Measurements from ENCODE around the gene PIF1.
"Not testable (repeated sequence)": the region's sequence is repeated elsewhere in the genome, so short reads cannot be mapped to it uniquely, and the experiment has no call there.

Gene PIF1

DNA sequence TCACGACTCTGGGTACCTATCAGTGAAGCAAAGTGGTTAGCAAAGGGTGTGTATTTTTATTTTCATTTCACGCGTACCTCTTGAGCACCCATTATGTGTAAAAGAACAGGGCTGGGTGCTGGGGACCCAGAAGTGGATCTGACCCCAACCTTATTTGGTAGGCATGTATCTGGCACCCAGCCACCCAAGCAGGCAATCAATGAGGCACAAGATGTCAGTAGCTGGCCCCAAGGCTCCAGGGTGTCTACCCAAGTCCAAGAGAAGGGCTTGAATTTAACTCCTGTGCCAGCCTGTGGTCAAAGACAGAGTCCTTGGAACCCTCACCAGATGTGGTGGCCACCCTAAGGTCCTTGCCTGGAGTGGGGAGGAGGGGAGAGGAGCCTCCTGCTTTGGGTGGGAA lies 22.0 kb upstream of the PIF1 start:
- DNase-seq = no peak

DNA sequence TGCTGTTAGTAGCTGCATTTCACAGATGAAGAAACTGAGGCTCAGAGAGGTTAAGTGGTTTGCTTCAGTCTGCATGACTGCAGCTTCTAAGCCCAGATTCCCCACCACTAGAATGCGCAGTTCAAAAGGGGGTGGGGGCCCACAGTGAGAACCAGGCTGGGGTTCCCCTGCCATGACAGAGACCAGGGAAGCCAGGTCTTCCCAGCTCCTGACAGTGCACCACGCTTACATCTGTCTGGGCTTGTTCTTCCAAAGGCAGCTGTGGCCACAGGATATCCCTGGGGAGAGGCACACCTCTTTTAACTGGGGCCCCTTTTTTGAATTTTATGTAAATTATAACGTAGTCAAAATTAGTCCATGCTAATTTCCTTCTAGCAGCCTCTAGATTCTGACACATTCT lies 21.6 kb upstream of the PIF1 start:
- DNase-seq = peak; percentile 22

DNA sequence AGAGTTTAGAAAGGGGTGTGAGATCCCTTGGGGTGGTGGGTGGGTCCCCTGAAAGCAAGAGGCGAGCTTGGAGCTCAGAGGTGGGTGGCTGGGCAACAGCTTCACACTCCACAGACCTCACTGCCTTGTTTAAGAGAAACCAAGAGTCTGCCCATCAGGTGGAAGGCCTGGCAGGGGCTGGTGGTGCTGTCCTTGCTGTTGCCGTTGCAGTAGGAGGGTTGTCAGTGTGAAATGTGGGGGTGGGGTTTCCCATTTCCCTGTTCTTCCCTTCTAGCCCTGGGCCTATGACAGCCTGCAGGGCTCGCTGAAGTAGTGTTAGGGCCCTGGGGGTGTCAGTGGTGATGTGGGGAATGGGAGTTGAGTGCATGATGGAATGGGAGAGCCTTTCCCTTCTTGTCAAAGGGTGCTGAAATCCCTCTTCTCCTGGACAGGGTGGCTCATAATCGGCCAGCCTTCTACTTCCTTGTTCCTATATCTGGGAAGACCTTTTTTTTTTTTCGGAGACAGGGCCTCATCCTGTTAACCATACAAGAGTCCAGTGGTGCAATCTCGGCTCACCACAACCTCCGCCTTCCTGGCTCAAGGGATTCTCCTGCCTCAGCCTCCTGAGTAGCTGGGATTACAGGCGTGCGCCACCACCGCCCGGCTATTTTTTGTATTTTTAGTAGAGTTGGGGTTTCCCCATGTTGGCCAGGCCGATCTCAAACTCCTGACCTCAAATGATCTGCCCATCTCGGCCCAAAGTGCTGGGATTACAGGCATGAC lies 20.6 kb upstream of the PIF1 start:
- no peak for DNase-seq

DNA sequence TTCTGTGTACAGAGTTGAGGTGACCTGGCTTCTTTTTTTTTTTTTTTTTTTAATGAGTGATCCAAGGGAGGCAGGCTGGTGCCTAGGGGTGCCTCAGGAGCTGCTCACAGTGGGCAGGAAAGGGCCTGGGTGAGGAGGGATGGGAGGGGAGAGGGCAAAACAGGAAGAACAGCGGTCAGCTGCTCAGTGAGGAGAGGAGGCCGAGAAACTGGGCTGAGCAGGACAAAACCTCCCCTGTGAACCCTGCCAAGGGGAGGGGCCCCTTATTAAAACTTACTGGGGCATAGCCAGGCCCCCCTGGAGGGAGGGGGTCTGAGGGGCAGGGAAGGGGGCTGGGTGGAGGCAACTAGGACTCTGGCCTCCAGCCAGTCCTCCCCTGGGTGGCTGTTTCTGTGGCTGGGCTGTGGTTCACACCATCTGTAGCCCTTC lies 19.8 kb upstream of the PIF1 start:
- no peak for DNase-seq

DNA sequence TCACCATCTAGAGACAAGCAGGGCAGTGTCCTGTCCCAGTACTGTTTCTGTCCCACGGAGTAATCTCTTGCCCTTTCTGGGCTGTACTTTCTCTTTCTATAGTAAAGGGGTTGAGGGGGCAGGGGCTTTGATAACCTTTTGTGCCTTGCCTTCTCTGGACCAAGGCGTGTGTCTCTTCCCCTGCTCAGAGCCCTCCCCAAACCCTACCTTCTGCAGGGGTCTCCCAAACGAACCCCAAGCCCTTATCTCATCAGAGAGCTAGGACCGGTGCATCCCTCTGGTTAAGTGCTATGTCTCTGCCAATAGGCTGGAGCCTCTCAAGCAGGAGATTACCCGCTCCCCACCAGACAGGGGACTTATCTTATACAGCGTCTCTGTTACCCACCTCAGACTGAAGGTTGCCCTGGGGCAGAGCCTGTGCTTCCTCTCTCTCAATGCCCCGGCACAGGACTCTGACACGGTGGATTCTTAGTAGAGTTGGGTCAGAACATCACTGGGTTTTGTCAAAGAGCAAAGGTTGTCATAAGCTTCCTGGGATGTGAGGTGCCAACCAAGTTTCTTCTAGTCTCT lies 19.2 kb upstream of the PIF1 start:
- no peak for DNase-seq

DNA sequence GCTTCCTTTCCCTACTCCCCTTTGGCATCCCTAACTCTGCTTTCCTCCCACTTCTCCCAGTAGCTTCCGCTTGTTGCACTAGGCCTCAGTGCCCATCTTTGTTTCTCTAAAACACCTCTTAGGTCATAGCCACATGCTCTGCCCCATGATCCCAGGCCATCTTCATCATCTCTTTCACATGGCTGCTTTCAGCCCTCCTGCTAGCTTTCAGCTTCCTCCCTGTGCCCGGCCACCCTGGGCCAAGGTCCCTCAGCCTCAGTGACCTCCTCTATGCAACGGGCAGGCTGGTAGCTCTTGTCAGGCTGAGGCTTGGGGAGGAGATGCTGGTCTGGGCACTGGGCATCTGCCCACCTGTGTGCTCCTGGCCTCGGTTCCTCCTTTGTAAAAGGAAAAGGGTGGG lies 18.5 kb upstream of the PIF1 start:
- no peak for DNase-seq

DNA sequence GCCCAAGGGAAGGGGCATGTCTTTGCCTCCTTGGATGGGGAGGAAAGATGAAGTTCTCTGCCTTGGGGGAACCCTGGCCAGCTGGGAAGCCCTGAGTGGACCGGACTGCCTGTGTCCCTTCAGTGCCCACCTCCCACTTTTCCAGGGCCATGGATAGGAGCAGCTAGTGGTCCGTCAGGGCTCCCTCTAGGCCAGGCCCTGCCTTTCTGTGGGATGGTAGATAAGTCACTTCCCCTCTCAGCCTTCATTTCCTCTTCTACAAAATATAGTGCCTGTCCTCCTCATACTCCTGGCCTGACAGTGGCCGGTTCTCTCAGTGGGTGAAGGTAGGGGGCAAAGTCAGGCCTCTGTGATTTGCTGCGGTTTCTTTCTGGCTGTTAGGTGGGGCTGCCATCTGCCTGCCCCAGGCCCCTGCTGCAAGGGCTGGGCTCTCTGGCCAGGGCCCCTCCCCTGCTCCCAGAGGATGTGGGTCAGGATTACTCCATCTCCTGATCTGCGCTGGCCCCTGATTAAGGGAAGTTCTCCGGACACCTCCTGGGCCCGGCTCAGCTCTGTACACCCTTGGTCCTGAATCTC lies 17.6 kb upstream of the PIF1 start:
- DNase-seq = no peak

DNA sequence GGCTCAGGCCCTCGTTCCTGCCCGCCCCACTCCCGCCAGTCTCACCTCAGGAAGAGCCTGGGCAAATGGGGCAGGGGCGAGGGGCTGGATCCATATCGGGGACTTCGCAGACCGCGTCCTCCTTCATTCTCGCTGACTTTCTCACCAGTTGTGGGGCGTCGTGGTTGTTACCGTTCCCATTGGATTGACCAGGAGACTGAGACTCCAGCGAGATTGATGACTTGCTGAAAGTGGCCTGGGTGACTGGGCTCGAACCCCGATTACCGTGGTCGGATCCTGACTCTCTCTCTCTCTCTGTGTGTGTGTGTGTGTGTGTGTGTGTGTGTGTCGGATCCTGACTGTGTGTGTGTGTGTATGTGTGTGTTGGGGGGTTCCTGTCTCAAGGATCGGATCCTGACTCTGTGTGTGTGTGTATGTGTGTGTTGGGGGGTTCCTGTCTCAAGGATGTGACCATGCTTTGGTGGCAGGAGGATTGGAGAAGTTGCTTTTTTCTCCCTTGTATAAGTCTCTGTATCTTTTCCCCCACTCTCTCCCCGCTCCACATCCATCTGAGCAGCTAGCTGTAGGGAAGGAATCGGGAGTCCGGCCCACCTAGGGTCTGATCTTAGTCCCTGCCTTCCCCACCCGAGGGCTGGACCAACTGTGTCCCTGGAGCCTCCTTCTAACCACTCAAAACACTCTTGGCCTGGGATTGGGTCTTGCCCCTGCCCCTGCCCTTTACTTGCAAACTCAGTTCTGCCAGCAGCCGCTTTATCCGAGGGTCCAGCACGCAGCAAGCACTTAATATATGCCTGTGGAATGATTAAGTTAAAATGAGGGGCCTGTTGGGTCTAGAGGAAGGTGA lies 16.9 kb upstream of the PIF1 start:
- DNase-seq = peak; percentile 53

DNA sequence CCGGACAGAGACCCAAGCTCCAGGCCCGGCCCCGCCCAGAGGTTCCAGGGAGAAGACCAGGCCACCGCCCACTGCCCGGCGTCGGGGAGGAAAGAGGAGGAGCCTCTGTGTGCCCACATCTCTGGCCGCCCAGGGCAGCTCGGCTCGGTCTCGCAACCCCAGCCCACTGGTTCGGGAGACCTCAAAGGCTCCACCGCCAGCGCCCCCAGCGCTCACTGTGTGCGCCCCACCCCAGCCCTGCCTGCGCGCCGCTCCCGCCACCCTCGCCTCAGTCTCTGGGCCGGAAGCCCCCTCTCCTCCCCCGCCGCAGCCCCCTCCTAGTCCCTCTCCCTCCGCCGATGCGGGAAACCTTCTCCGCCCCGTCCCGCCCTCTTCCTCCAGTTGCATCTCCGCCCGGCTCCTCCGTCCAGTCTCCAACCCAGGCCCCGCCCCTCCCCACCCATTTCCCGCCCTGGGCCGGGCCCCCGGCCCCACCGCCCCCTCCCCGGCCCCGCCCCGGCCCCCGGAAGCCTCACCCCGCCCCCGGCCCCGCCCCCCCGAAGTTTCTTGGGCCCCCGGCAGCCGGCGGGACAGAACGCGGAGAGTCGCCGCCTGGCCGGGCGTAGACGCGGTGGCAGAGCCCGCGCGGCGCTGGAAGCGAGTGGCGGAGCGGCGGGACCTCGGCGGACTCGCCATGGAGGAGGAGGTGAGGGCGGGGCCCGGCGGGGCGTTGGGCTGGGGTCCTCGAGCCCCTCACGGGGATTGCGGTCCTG lies 16.1 kb upstream of the PIF1 start, which contains the start of gene PLEKHO2:
PLEKHO2 (plus strand) TSS at position 572 of the 752 bp plus-strand sequence; CDS start at position 674, 102 bp downstream.
- DNase-seq = peak; percentile 98

DNA sequence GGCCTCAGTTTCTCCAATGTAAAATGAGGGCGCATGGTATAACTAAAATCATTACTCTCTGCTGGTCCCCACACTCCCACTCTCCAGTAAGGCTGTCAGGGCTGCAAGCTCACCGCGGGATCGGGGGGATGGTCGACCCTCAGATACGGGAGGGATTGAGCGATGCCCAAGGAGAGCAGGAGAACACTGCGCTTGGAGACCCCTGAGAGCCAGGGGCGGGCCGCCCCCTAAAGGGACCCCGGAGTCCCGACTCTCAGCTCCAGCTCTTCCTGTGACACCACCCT lies 15.6 kb upstream of the PIF1 start:
- DNase-seq = no peak

DNA sequence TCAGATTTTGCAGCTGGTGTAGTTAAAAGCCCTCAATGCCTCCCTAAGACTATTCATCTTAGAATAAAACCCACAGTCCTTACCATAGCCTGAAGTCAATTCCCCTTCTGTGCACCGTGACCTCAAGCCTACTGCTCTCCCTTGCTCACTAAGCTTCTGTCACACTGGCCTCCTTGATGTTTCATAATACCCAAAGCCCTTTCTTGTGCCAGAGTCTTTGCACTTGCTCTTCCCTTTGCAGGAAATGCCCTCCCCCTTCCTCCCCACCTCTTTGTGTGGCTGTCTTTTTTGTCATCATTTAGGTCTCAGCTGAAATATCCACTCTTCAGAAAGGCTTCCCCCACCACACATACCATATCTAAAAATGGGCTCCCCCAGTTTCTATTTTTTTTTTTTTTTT lies 12.1 kb upstream of the PIF1 start:
- no peak for DNase-seq

DNA sequence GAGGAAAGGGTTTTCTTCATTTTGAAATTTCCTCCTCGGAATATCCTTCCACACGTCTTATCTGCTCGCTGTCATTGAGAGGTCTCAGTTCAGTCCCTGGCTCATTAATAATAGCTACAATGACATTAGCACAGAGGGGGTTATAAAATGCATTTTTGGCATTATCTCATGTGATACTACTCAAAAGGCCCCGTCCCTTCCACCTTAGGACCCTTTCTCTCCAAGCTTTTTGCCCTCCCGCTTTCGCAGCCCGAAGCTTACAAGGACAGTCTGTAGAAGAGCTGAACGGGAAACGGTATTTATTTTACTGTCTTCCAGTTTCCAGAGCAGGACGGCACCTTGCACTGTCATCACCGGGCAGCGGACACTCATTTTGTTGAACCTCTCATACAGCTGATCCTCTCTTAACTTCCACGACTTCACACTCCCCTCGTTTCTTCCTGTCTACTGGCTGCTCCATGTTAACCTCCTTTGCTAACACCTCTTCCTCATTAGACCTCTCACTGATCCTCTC lies 10.6 kb upstream of the PIF1 start:
- peak; percentile 73 for DNase-seq

DNA sequence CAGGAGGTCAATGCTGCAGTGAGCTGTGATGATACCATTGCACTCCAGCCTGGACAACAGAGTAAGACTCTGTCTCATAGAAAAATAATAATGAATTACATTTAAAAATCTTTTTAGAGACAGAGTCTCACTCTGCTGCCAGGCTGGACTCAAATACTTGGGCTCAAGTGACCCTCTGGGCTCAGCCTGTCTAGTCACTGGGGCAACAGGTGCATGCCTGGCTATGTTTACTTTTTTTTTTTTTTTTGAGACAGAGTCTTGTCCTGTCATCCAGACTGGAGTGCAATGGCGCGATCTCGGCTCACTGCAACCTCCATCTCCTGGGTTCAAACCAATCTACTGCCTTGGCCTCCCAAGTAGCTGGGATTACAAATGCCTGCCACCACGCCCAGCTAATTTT lies 8.2 kb upstream of the PIF1 start:
- DNase-seq = no peak

DNA sequence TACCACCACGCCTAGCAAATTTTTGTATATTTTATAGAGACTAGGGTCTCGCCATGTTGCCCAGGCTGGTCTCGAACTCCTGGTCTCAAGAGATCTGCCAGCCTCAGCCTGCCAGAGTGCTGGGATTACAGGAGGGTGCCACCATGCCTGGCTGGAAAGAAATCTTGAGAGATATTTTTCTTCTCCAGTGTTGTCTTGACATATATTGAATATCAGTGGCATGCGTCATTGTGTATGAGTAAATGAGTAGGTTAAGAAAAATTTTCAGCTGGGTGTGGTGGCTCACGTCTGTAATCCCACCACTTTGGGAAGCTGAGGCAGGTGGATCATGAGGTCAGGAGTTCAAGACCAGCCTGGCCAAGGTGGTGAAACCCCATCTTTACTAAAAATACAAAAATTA lies 3.5 kb upstream of the PIF1 start:
- no peak for DNase-seq

DNA sequence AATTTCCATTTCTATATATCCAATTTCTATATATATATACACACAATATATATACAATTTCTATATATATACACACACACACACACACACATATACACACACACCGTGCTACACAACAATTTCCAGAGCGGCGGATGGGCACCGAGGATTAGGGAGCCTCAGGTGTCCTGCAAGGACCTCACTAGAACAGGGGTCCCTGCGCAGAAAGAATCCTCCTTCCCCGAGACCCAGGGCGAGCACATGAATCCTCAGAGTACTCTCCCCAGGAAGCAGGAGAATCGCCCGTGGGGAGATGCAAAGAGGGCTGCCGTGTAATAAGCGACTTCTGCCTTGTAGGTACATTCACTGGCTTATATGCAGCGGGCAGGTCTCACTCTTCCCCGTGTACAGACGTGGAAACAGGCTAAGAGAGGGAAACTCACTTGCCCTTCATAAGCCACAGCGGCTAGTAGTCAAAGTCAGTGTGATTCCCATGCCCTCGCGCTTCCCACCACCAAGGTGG lies 467 bp downstream of the PIF1 start:
- DNase-seq = peak; percentile 76

DNA sequence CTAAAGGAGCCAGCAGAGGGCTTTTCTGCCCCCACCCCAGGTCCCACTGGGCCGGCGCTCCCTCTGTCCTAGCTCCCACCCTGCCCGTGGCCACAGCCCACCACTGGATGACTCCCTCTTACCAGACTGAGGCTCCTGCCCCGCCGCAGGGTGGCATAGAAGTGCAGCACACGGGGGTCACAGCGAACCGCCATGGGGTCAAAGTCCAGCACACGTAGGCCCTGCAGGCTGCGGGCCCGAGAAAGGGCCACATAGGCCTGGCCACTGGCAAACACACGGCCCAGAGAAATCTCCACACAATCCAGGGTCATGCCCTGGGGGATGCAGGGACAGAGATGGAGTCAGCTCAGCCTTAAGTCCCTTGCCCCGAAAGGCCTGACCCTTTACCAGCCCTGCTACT lies 9.0 kb downstream of the PIF1 start:
- DNase-seq = no peak

DNA sequence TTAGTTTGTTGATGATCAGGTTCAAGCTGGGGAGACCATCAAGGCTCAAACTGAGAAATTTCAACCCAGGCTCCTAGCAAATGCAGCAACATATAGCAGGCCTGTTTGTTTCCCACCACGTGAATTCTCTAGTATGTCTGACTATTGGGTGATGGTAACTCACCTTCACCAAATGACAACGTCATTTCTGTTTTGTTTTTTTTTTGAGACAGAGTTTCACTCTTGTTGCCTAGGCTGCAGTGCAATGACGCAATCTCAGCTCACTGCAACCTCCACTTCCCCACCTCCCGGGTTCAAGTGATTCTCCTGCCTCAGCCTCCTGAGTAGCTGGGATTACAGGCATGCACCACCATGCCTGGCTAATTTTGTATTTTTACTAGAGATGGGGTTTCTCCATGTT lies 10.5 kb downstream of the PIF1 start:
- not testable (repeated sequence) for DNase-seq

DNA sequence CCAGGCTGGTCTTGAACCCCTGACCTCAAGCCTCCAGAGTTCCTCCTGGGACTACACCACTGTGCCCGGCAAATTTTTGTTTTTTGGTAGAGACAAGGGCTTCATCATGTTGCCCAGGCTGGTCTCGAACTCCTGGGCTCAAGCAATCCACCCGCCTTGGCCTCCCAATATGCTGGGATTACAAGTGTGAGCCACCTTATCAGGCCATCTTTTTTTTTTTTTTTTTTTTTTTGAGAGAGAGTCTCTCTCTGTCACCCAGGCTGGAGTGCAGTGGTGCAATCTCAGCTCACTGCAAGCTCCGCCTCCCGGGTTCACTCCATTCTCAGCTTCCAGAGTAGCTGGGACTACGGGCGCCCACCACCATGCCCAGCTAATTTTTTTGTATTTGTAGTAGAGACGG lies 11.2 kb downstream of the PIF1 start:
- not testable (repeated sequence) for DNase-seq

DNA sequence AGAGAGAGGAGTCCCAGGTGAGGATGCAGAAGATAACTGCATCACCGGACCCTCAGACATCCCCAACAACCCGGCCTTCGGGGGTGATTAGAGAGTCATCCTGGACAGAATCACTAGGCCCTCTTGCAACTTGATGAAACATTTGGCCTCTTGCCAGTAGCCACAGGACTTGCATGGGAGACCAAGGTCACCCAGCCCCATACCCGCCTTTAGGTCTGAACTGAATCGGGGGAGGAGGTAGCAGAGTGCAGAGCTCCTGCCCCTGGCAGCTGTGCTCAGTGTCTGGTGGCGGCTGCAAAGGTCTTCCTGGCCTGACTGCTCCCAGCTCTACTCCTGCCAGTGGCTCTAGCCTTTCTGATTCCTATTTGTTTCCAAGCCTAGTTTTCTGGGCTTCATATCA lies 12.4 kb downstream of the PIF1 start:
- peak; percentile 62 for DNase-seq

DNA sequence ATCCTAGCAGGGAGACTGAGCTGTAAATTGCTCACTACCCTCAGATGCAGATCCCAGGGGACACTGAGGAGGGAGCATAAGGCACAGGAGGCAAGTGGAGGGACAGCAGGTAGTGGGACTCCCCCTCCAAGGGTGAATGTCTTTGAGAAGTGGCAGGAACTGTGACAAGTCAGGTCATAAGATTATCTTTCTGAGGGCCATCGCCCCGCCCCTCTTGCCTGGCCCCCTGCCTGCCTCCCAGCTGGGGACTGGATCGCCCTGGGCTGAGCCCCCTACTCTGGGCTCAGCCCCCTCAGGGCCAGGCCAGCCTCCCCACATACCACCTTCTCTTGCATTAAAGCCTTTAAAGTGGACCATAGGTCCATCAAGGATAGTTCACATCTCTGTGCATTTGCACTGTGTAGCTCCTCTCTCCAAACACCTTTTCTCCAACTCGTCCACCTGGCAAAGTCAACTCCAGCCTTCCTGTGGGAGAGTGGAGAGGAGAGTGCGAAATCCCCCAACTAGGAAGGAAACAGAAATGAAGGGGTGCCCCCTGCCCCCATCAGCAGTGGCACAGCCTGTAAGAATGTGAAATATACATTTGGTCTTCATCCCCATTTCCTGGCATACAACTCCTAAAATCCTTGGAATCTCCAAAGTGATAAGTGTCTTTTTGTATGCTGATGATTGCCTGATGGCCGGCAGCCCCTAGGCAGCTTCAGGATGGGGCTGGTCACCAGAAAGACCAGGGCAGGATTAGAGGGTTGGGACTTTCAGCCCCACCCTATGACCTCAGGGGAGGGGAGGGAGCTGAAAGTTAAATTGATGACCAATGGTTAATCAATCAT lies 14.7 kb downstream of the PIF1 start:
- peak; percentile 25 for DNase-seq

DNA sequence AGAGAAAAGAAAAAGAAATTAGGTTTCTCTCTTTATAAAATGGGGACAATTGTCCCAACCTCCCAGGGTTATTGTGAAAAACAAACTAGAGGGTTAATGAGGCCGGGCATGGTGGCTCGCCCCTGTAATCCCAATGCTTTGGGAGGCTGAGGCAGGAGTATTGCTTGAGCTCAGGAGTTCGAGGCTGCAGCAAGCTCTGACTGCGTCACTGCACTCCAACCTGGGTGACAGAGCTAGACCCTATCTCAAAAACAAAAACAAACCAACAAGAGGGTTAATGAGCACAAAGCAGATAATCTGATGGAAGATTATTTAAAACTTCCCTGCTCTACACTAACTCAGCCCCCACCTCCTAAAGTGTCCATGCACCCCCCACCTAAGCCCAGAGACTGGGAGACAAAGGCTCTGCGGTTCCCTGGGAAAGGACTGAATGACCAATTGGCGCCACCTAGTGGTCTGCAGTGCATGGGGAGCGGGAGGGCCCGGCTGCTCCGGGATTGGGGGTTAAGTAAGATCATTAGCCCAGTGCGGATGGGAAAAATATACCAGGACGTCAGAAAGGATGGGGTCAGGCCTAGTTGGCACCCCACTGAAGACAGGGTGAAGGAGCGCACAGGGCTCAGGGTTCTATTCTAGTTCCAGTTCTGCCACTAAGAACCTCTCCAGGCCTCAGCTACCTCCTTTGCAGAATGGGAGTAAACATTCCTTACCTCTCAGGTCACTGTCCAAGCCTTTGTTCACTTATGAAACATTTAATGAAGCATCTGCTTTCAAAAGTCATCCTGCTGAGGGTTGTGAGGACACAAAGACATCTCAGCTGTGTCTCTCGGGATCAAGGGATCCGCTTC lies 15.6 kb downstream of the PIF1 start:
- DNase-seq = peak; percentile 84
